ENCODE data around the gene HARS1. TPM values are rescaled to one million over a fixed set of nuclear protein-coding genes. Genes with fewer than 3 reads are reported as not detected.
A peak's percentile ranks its signal among the peaks of the same experiment; 100 is the strongest.
"Not testable (repeated sequence)": the region's sequence is repeated elsewhere in the genome, so short reads cannot be mapped to it uniquely, and the experiment has no call there.

Gene HARS1
- total and polyA plus RNA-seq, 2 donors (not counting 1 experiment from before 2014, with no cell fraction given), result 53.2 to 85.8 TPM

DNA sequence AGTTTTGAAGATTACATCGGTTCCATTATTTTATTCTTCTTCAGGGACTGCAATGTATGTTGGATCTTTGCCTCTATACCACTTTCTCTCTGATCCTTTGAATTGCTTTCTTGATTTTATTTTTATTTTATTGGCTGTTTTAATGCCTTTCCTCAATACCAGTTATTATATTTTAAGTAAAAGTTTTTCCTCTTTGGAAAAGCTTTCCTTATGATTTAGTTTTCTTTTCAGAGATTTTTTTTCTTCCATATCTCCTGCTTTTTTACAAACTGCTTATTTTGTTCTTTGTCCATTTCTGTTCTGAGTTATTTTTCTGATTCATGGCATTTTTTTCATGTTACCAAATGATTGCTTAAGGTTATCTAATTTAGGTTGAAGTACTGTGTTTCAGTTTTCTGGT is 20.6 kb upstream of the HARS1 start:
- TF ChIP-seq, protein P1, sequence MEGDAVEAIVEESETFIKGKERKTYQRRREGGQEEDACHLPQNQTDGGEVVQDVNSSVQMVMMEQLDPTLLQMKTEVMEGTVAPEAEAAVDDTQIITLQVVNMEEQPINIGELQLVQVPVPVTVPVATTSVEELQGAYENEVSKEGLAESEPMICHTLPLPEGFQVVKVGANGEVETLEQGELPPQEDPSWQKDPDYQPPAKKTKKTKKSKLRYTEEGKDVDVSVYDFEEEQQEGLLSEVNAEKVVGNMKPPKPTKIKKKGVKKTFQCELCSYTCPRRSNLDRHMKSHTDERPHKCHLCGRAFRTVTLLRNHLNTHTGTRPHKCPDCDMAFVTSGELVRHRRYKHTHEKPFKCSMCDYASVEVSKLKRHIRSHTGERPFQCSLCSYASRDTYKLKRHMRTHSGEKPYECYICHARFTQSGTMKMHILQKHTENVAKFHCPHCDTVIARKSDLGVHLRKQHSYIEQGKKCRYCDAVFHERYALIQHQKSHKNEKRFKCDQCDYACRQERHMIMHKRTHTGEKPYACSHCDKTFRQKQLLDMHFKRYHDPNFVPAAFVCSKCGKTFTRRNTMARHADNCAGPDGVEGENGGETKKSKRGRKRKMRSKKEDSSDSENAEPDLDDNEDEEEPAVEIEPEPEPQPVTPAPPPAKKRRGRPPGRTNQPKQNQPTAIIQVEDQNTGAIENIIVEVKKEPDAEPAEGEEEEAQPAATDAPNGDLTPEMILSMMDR (conservative IDR thresholded peaks at IDR 0.05 in 1 of 2, IDR thresholded peaks at IDR 0.05 in 1 of 2; ENCODE audit: low read depth in 1 of 2, low read length in 2 of 2), result no peak
- H3K4me1 ChIP-seq (ENCODE audit: control insufficient read depth, extremely low read depth, insufficient read depth, low read length), result no peaks in the 10 kb centered on the region
- H3K4me2 ChIP-seq (ENCODE audit: extremely low read depth, insufficient read depth, low read length), result no peak overlapping the region
- no peaks in the 10 kb centered on the region for H4K20me1 ChIP-seq (ENCODE audit: control insufficient read depth, extremely low read depth, insufficient read depth, low read length)
- peak overlapping the region in 1 of 4 experiments; percentile 82 for H3K4me3 ChIP-seq (replicated peaks in 1 of 4; ENCODE audit: control extremely low read depth in 1 of 4, insufficient read depth in 1 of 4, low read depth in 3 of 4, low read length in 4 of 4)
- no peak overlapping the region for H2AFZ ChIP-seq (ENCODE audit: low read length)
- H3K79me2 ChIP-seq (ENCODE audit: control insufficient read depth, insufficient read depth, low read length), result no peaks in the 10 kb centered on the region
- DNase-seq (ENCODE audit: low read depth in 2 of 2), result no peak
- H3K9me3 ChIP-seq (ENCODE audit: control insufficient read depth, insufficient read depth, low read depth, low read length), result no peaks in the 10 kb centered on the region
- no peak overlapping the region for H3K9ac ChIP-seq (ENCODE audit: insufficient read depth, low read length)
- H3K36me3 ChIP-seq (ENCODE audit: control insufficient read depth, insufficient read depth, low read length), result no peaks in the 10 kb centered on the region
- H3K27me3 ChIP-seq (ENCODE audit: control insufficient read depth, insufficient read depth, low read length), result no peaks in the 10 kb centered on the region
- no peak overlapping the region for H3K27ac ChIP-seq (ENCODE audit: insufficient read depth, low read length)

GRCh38 chr5:140710899-140711552 is 19.9 kb upstream of the HARS1 start:
- no peak for TF ChIP-seq EZH2 (IDR thresholded peaks at IDR 0.05; ENCODE audit: low read length, missing control alignments)
- TF ChIP-seq, protein P1 (conservative IDR thresholded peaks at IDR 0.05 in 1 of 2, IDR thresholded peaks at IDR 0.05 in 1 of 2; ENCODE audit: low read depth in 1 of 2, low read length in 2 of 2), result no peak

DNA sequence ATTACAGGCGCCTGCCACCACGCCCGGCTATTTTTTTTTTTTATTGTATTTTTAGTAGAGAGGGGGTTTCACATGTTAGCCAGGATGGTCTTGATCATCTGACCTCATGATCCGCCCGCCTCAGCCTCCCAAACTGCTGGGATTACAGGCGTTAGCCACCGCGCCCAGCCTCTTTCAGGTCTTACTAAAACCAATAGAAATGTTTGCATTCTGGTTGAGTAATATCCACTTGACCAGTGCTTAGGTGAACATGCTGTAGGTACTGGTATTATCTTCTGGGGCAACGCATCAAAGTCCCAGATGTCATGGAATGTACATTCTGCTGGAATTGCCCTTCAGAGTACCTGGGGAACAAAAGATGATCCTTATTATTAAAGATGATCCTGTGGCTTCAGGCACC is 17.6 kb upstream of the HARS1 start:
- not testable (repeated sequence) for H3K4me1 ChIP-seq (ENCODE audit: control insufficient read depth, extremely low read depth, insufficient read depth, low read length); H3K4me3 ChIP-seq (replicated peaks in 1 of 4; ENCODE audit: control extremely low read depth in 1 of 4, insufficient read depth in 1 of 4, low read depth in 3 of 4, low read length in 4 of 4); DNase-seq (ENCODE audit: low read depth in 2 of 2); H3K9ac ChIP-seq (ENCODE audit: insufficient read depth, low read length); H4K20me1 ChIP-seq (ENCODE audit: control insufficient read depth, extremely low read depth, insufficient read depth, low read length); H3K27me3 ChIP-seq (ENCODE audit: control insufficient read depth, insufficient read depth, low read length); H3K9me3 ChIP-seq (ENCODE audit: control insufficient read depth, insufficient read depth, low read depth, low read length); H3K27ac ChIP-seq (ENCODE audit: insufficient read depth, low read length); H3K36me3 ChIP-seq (ENCODE audit: control insufficient read depth, insufficient read depth, low read length); H3K79me2 ChIP-seq (ENCODE audit: control insufficient read depth, insufficient read depth, low read length); H2AFZ ChIP-seq (ENCODE audit: low read length); H3K4me2 ChIP-seq (ENCODE audit: extremely low read depth, insufficient read depth, low read length)

More at GRCh38 chr5:140710899-140711552, 19.9 kb upstream of the HARS1 start:
- peak; percentile 95 to 97 for DNase-seq (ENCODE audit: low read depth in 2 of 2)
- Histone ChIP-seq H3K4me3 (replicated peaks in 1 of 4; ENCODE audit: control extremely low read depth in 1 of 4, insufficient read depth in 1 of 4, low read depth in 3 of 4, low read length in 4 of 4) (peak overlapping the region; percentile 49 to 82 (median 64)), H3K4me2 (ENCODE audit: extremely low read depth, insufficient read depth, low read length) (peak overlapping the region; percentile 82), H3K27ac (ENCODE audit: insufficient read depth, low read length) (peak overlapping the region; percentile 76), H3K4me1 (ENCODE audit: control insufficient read depth, extremely low read depth, insufficient read depth, low read length) (no peaks in the 10 kb centered on the region), H3K9me3 (ENCODE audit: control insufficient read depth, insufficient read depth, low read depth, low read length) (no peaks in the 10 kb centered on the region), H2AFZ (ENCODE audit: low read length) (peak overlapping the region; percentile 92), H3K27me3 (ENCODE audit: control insufficient read depth, insufficient read depth, low read length) (no peaks in the 10 kb centered on the region), H3K9ac (ENCODE audit: insufficient read depth, low read length) (peak overlapping the region; percentile 37), H3K36me3 (ENCODE audit: control insufficient read depth, insufficient read depth, low read length) (no peaks in the 10 kb centered on the region), H3K79me2 (ENCODE audit: control insufficient read depth, insufficient read depth, low read length) (no peaks in the 10 kb centered on the region), H4K20me1 (ENCODE audit: control insufficient read depth, extremely low read depth, insufficient read depth, low read length) (no peaks in the 10 kb centered on the region)

Data from fibroblast of lung (primary cell).